HCT116 (cell line): ENCODE results near the gene NEMP2. TPM values are rescaled to one million over a fixed set of nuclear protein-coding genes. Genes with fewer than 3 reads are reported as not detected.

Source experiments
- ATAC-seq: fragments of 200-7000 bp; cut with Tn5 transposase; 2 replicates; pipeline ENCODE4 v1.9.1; 2020; ENCODE audit warnings: mild to moderate bottlenecking, moderate library complexity
- BruUV-seq: library from RNA; stranded (reverse); fragments of 400-500 nt; replicated peaks from 2 replicates; lab custom pipeline; 2021; lab: Mats Ljungman, UMichigan
- CTCF ChIA-PET: fragments of 300-600 bp; sonication (Branson Sonifier 250); formaldehyde crosslinking; loops from one replicate; lab custom pipeline; 2021; ENCODE audit warnings: antibody characterized with exemption; lab: Charles Lee
- POLR2A ChIA-PET: fragments of 300-600, 350-600 bp; sonication (Branson Sonifier 250); formaldehyde crosslinking; loops from one replicate; lab custom pipeline; 2021; ENCODE audit warnings: antibody characterized with exemption; lab: Charles Lee
- RAD21 ChIA-PET, 2 experiments: fragments of 300-600 bp; sonication (Branson Sonifier 250); formaldehyde crosslinking; loops; one replicate each; lab custom pipeline; 2023; ENCODE audit warnings: low total read pairs in 2 of 2; ENCODE audit not compliant: uncharacterized antibody in 2 of 2, unreplicated experiment in 2 of 2, low non-redundant PET in 1 of 2; lab: Charles Lee
- DNase-seq: peaks from one replicate; pipeline ENCODE4 v3.0.0-alpha.2; 2010; ENCODE audit warnings: low read depth, low spot score
- H2AFZ ChIP-seq: fragments of 200-600 bp; shearing (Covaris generic), sonication (generic); 2 replicates; pipeline ENCODE4 v1.6.1; 2017; ENCODE audit warnings: low read depth, mixed run types, mixed read lengths, antibody characterized with exemption, low read length; ENCODE audit not compliant: poor library complexity, severe bottlenecking
- H3K27ac ChIP-seq: 2 replicates; pipeline ENCODE4 v1.5.1; 2012; ENCODE audit warnings: low read depth, low read length
- H3K27me3 ChIP-seq: fragments of 200-600 bp; sonication (generic); 2 replicates; pipeline ENCODE4 v1.6.1; 2016; ENCODE audit warnings: mixed run types, low read length, mixed read lengths; ENCODE audit not compliant: insufficient read depth
- H3K36me3 ChIP-seq, 2 experiments: fragments of 200-500 bp in 1 of 2; fragments of 200-600 bp in 1 of 2; sonication (Bioruptor generic) in 1 of 2; sonication (generic) in 1 of 2; 2 replicates each; pipeline versions ENCODE4 v1.5.1 to v1.6.1; 2014 to 2016; ENCODE audit warnings: low read length in 2 of 2, inconsistent platforms in 1 of 2, mixed read lengths in 1 of 2, mixed run types in 1 of 2; ENCODE audit not compliant: insufficient read depth in 2 of 2, control insufficient read depth in 1 of 2
- H3K4me1 ChIP-seq, 2 experiments: fragments of 200-600 bp in 1 of 2; sonication (generic) in 1 of 2; 2 replicates each; pipeline versions ENCODE4 v1.5.1 to v1.6.1; 2012 to 2017; ENCODE audit warnings: low read length in 2 of 2, inconsistent platforms in 1 of 2, mild to moderate bottlenecking in 1 of 2, mixed read lengths in 1 of 2, mixed run types in 1 of 2, moderate library complexity in 1 of 2; ENCODE audit not compliant: insufficient read depth in 2 of 2, control insufficient read depth in 1 of 2
- H3K4me2 ChIP-seq: fragments of 200-600 bp; sonication (generic); 2 replicates; pipeline ENCODE4 v1.6.1; 2017; ENCODE audit warnings: mixed run types, low read length, mixed read lengths
- H3K4me3 ChIP-seq, 2 experiments: fragments of 200-600 bp in 1 of 2; sonication (generic) in 1 of 2; replicated peaks in 1 of 2; 2 replicates each; pipeline ENCODE4 v1.5.1; 2011 to 2016; ENCODE audit warnings: low read length in 2 of 2, control low read depth in 1 of 2, low read depth in 1 of 2, mild to moderate bottlenecking in 1 of 2, mixed read lengths in 1 of 2, mixed run types in 1 of 2
- H3K79me2 ChIP-seq: fragments of 200-600 bp; sonication (generic); 2 replicates; pipeline ENCODE4 v1.6.1; 2017; ENCODE audit warnings: mild to moderate bottlenecking, mixed run types, low read length, moderate library complexity, mixed read lengths; ENCODE audit not compliant: insufficient read depth
- H3K9ac ChIP-seq: fragments of 200-600 bp; sonication (generic); 2 replicates; pipeline ENCODE4 v1.6.1; 2016; ENCODE audit warnings: low read length, mixed read lengths
- H3K9me2 ChIP-seq: fragments of 200-600 bp; sonication (generic), shearing (Covaris generic); 2 replicates; pipeline ENCODE4 v1.6.1; 2017; ENCODE audit warnings: mixed run types, mild to moderate bottlenecking, moderate library complexity; ENCODE audit not compliant: insufficient read depth
- H3K9me3 ChIP-seq, 2 experiments: fragments of 200-500 bp in 1 of 2; fragments of 200-600 bp in 1 of 2; sonication (Bioruptor generic) in 1 of 2; sonication (generic) in 1 of 2; 2 replicates each; pipeline ENCODE4 v1.6.1; 2014 to 2017; ENCODE audit warnings: low read length in 2 of 2, mixed read lengths in 2 of 2, inconsistent platforms in 1 of 2, low read depth in 1 of 2, mild to moderate bottlenecking in 1 of 2, mixed run types in 1 of 2, moderate library complexity in 1 of 2; ENCODE audit not compliant: control insufficient read depth in 1 of 2, insufficient read depth in 1 of 2
- H4K20me1 ChIP-seq: fragments of 200-600 bp; sonication (generic), shearing (Covaris generic); 2 replicates; pipeline ENCODE4 v1.6.1; 2017; ENCODE audit warnings: mixed run types, mild to moderate bottlenecking, moderate library complexity; ENCODE audit not compliant: insufficient read depth
- CEBPB ChIP-seq: IDR thresholded peaks from 2 replicates; pipeline ENCODE4 v1.6.1; 2012; ENCODE audit warnings: low read depth
- EGR1 ChIP-seq: IDR thresholded peaks from 2 replicates; pipeline ENCODE4 v1.6.1; 2012; ENCODE audit warnings: low read depth
- FOSL1 ChIP-seq: IDR thresholded peaks from 2 replicates; pipeline ENCODE4 v1.6.1; 2012; ENCODE audit warnings: low read depth
- JUND ChIP-seq: IDR thresholded peaks from 2 replicates; pipeline ENCODE4 v1.6.1; 2012
- POLR2A ChIP-seq: IDR thresholded peaks from 2 replicates; pipeline ENCODE4 v1.7.0; 2011; ENCODE audit warnings: borderline replicate concordance; ENCODE audit not compliant: insufficient read depth, insufficient read length; ENCODE audit errors: extremely low read depth
- POLR2AphosphoS5 ChIP-seq: IDR thresholded peaks from 2 replicates; pipeline ENCODE4 v1.6.1; 2011; ENCODE audit warnings: mild to moderate bottlenecking, low read depth, low read length, moderate library complexity
- RAD21 ChIP-seq: IDR thresholded peaks from 2 replicates; pipeline ENCODE4 v1.6.1; 2012; ENCODE audit warnings: low read depth, mild to moderate bottlenecking
- SIN3A ChIP-seq: IDR thresholded peaks from 2 replicates; pipeline ENCODE4 v1.6.1; 2012; ENCODE audit warnings: low read depth
- SP1 ChIP-seq: IDR thresholded peaks from 2 replicates; pipeline ENCODE4 v1.6.1; 2012; ENCODE audit warnings: low read depth
- SRF ChIP-seq: IDR thresholded peaks from 2 replicates; pipeline ENCODE4 v1.6.1; 2012; ENCODE audit warnings: low read depth
- TCF7L2 ChIP-seq: IDR thresholded peaks from 2 replicates; pipeline ENCODE4 v1.7.0; 2011; ENCODE audit warnings: borderline replicate concordance, inconsistent platforms; ENCODE audit not compliant: insufficient read depth, insufficient read length; ENCODE audit errors: extremely low read depth
- ZBTB33 ChIP-seq: IDR thresholded peaks from 2 replicates; pipeline ENCODE4 v1.6.1; 2011; ENCODE audit warnings: mild to moderate bottlenecking, low read length, moderate library complexity; ENCODE audit not compliant: insufficient replicate concordance; ENCODE audit errors: extremely low read depth
- intact Hi-C: fragments of 100-400 bp; cut with micrococcal nuclease; formaldehyde crosslinking; loops from 2 replicates; pipeline ENCODE4 v1.10.0; 2022
- total RNA-seq: library from RNA; stranded (reverse); gene quantifications from one replicate; pipeline ENCODE4 v1.2.1, GENCODE V29; 2021; ENCODE audit not compliant: unreplicated experiment
- TF ChIP-seq, protein P1 (sequence below): IDR thresholded peaks from 2 replicates; pipeline ENCODE4 v1.6.1; 2012
- TF ChIP-seq, protein P2 (sequence below): IDR thresholded peaks from 2 replicates; pipeline ENCODE4 v1.6.1; 2012; ENCODE audit warnings: low read depth

Gene NEMP2
- total RNA-seq, 1 experiment from 2014 or later: 8.6 TPM

DNA sequence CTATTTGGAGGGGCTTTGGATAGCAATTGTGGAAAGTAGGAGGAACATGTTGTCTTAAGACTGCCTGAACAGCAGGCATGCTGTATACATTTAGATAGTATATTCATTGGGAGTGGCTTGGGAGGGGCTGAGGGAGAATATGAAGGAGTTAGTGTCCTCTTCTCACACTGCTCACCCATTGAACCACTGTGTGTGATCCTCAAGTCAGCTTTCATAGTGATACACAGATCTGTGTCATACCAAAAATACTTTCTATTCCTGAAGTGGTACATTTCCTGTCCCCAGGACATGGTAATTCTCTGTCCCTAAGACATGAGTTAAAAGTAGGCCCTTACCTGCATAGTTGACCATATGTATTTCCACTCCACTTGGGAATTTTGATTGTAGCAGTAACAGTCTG, 9.6 kb downstream of the NEMP2 start:
- intact Hi-C loops: no loop called here
- Histone ChIP-seq H3K4me1 (peaks cover 0 to 2% of the 10 kb centered on the region in 2 experiments; a peak in 1 of 4 replicates), H3K4me2 (no peak overlapping the region), H2AFZ (no peak overlapping the region), H3K4me3 (no peak overlapping the region), H3K9me3 (no peaks in the 10 kb centered on the region), H4K20me1 (no peaks in the 10 kb centered on the region), H3K27me3 (no peaks in the 10 kb centered on the region), H3K27ac (no peak overlapping the region), H3K9ac (no peak overlapping the region), H3K9me2 (no peaks in the 10 kb centered on the region), H3K36me3 (no peaks in the 10 kb centered on the region), H3K79me2 (no peaks in the 10 kb centered on the region)
- ChIA-PET CTCF (no interaction called here), POLR2A (no interaction called here), RAD21 (no interaction called here)
- TF ChIP-seq POLR2A (no peak), SP1 (no peak), TCF7L2 (no peak), ZBTB33 (no peak), RAD21 (no peak), SRF (no peak), FOSL1 (no peak), JUND (no peak), SIN3A (no peak), EGR1 (no peak), POLR2AphosphoS5 (no peak), CEBPB (no peak)
- TF ChIP-seq, protein P1, sequence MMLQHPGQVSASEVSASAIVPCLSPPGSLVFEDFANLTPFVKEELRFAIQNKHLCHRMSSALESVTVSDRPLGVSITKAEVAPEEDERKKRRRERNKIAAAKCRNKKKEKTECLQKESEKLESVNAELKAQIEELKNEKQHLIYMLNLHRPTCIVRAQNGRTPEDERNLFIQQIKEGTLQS: no peak
- TF ChIP-seq, protein P2, sequence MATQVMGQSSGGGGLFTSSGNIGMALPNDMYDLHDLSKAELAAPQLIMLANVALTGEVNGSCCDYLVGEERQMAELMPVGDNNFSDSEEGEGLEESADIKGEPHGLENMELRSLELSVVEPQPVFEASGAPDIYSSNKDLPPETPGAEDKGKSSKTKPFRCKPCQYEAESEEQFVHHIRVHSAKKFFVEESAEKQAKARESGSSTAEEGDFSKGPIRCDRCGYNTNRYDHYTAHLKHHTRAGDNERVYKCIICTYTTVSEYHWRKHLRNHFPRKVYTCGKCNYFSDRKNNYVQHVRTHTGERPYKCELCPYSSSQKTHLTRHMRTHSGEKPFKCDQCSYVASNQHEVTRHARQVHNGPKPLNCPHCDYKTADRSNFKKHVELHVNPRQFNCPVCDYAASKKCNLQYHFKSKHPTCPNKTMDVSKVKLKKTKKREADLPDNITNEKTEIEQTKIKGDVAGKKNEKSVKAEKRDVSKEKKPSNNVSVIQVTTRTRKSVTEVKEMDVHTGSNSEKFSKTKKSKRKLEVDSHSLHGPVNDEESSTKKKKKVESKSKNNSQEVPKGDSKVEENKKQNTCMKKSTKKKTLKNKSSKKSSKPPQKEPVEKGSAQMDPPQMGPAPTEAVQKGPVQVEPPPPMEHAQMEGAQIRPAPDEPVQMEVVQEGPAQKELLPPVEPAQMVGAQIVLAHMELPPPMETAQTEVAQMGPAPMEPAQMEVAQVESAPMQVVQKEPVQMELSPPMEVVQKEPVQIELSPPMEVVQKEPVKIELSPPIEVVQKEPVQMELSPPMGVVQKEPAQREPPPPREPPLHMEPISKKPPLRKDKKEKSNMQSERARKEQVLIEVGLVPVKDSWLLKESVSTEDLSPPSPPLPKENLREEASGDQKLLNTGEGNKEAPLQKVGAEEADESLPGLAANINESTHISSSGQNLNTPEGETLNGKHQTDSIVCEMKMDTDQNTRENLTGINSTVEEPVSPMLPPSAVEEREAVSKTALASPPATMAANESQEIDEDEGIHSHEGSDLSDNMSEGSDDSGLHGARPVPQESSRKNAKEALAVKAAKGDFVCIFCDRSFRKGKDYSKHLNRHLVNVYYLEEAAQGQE: no peak
- ATAC-seq (no peak), DNase-seq (no peak)
- no TSS peak for BruUV-seq
